HG02884 (cell line): ENCODE data around the gene SYT9.

ENCODE experiments used
- ATAC-seq: cut with Tn5 transposase; IDR thresholded peaks from one replicate; pipeline ENCODE4 v1.9.1; 2021; ENCODE audit warnings: mild to moderate bottlenecking, moderate library complexity; ENCODE audit not compliant: unreplicated experiment

The SYT9 gene

DNA sequence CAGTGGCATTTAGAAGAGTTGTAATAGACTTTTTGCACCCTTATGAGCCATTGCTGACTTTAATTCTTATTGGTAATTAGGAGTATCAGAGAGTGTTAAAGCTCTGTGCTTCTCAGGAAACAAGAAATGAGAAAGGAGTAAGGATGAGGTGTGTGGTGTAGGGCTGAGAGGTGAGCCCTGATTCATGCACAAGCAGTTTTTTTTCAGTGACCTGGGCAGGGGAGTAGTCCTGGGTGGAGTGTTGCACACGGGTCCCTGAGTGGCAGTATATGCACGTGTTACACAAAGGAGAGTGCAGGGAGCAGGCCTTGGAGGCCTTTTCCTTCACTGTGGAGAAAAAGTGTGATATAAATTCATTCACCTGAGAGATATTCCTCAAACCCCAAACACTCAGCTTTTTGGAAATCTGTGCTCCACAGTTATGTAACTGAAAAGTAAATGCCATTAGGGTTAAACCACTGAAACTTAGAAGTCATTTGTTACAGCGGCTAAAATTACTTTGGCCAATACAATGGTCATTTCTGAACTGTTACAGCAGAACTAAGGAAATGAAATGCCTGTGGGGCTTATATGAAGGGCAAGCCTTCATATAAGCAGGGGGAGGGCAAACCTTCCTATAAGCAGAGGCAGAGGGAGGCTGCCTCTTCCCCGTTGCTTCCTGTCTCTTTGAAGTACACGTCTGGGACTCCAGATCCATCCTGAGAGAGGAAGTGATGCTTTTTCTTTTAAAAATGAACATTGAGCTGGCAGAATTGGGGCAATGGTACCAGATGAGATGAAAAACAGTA, 171.0 kb downstream of the SYT9 start:
- ATAC-seq = no peak

DNA sequence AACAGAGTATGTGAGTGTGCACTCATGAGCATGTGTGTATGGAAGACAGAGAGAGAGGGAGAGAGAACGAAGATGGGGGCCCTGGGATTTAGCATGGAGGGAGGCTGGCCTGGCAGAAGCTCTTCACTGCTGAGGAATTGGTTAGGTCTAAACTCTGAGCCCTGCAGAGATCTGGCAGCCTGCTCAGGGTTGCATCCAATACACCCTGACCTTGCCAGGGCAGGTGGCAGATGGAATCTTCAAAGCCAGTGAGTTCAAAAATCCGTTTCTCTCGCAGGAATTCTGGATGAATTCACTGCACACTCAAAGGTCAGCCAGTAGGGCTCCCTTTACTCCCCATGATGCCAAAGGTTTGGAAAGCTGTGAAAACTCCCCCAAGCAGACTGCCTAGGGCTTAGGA, 172.2 kb downstream of the SYT9 start:
- no peak for ATAC-seq

DNA sequence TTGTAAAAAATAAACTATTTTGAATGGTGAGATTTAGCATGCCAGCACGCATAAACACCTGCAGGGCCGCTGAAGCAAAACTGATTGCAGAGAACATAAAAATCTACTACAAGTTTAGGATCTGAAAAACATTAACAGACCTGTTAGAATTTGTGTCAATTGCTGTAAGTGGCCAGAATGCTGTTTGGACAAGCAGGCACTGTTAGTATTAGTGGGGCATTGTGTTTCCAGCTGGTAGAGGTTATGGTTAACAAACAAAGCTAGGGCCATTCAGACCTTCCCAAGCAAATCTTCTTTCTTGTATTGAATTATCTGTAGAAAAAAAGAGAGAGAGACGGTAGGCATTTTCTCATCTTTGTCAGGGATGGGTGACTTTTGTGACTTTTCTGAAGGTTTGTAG, 176.0 kb downstream of the SYT9 start:
- ATAC-seq = no peak

GRCh38 chr11:7428196-7428595, 176.5 kb downstream of the SYT9 start:
- no peak for ATAC-seq

DNA sequence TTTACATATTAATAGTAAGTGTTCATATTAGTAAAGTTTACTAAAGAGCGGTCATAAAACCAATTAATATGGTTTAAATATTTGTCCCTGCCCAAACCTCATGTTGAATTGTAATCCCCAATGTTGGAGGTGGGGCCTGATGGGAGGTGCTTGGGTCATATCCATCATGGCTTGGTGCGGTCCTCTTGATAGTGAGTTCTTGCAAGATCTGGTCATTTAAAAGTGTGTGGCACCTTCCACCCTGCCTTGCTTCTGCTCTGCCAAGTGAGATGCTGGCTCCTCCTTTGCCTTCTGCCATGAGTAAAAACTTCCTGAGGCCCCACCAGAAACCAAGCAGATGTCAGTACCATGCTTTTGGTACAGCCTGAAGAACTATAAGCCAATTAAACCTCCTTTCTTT, 178.8 kb downstream of the SYT9 start:
- no peak for ATAC-seq

- no peak for ATAC-seq
Measured at GRCh38 chr11:7435176-7435575, 183.5 kb downstream of the SYT9 start.

DNA sequence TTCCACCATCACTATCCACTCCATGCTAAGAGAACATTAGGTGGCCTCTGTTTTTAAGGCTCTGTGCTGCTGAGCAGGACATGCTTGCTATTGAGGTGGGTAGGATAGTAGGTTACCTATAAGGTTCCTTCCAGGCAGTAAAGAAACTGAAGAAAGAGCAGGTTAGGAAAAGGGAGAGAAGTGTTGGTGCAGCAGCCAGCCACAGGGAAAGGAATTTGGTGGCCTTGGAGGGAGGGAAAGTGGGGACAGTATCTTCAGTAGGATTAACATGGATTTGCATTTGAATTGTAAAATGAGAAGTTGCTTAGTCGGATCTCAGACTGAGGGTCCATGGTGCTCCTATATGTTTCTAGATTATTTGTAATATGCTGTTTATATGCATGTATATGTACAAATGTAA, 184.4 kb downstream of the SYT9 start:
- no peak for ATAC-seq

DNA sequence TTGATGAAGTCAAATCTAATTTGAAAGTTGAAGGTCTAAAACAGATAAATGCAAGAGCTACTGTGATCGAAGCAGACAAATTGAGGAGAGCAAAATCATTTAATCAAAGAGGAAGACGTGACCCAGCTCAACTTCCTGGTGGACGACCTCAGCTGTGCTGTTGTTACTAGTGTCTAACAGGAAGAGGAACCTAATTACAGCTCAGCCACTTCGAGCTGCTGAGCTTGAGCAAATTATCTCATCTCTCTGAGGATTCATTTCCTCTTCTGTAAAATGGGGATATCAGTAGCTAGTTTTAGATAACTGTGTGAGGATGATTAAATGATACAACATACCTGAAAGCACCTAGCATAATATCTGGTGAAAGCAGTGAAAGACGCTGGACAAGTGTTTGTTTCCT, 185.0 kb downstream of the SYT9 start:
- peak; percentile 91 for ATAC-seq

DNA sequence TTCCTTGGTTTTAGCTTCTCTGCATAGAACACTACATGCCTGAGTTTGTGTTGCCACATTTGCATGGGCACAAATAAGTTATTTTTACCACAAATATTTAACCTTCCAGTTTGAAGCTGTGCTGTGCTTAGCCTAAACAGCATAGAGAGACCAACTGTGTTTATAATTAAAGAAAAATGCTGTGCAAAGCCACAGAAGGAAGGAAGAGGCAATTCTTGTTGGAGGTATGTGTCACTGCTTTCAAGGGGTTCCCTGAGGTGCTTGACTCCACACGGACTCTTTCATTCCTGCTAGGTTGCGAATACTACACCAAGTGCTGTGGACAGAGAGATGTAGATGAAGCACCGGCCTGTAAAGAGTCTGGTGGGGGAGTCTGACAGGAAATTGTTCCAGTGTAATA, 186.0 kb downstream of the SYT9 start:
- ATAC-seq = no peak

DNA sequence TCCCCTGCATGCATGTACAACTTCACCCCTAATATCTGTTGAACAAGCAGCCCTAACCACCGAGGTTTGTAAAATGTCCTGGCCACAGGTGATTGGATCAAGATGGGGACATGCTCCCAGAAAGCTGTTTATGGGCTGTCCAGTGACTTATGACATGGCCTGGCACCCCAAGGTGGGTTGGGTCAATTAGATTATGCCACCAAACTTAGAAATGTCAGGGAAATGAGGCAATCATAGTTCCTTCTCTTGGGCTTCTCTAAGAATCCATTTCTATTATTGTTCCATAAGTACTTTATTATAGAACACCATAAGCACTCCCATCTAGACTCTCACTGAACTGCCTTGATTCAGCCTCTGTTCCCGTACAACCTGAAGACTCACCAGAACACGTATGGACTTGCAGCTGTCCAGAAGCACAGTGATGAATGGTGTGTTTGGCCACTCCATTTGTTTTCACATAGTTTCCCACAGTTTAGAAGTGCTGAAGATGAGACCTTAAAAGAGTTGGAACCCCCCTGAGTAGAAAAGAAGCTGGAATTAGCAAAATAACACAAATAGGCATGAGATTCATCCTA, 188.1 kb downstream of the SYT9 start:
- ATAC-seq = no peak

DNA sequence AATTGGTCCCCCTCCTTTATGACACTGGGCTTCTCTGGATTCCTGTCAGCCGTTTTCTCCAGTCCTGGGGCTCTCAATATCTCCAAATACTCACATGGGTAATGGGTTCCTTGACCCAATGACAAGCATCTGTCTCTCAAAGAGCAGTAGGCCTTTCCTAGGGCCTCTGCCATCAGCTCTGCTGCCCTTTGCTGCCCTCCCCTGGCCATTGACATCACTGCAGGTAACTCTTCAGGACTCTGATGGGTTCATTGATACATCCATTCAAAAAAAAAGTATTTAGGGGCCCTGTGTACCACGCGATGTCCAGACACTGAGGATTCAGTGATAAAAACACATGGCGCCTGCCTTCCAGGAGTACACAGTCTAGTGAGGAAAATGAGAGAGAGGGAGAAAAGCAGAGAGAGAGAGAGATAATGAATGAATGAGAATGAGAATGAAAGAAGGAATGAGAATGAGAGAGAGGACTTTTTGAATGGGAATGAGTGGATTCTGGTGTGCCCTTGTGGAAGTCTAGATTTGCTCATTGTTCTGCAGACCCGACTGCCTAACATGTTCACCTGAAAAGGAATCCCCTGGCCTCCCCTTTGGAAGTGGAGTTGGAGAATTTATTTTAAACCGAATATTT, 191.0 kb downstream of the SYT9 start:
- ATAC-seq = peak; percentile 93

GRCh38 chr11:7444091-7444981, 192.6 kb downstream of the SYT9 start:
- ATAC-seq = no peak

DNA sequence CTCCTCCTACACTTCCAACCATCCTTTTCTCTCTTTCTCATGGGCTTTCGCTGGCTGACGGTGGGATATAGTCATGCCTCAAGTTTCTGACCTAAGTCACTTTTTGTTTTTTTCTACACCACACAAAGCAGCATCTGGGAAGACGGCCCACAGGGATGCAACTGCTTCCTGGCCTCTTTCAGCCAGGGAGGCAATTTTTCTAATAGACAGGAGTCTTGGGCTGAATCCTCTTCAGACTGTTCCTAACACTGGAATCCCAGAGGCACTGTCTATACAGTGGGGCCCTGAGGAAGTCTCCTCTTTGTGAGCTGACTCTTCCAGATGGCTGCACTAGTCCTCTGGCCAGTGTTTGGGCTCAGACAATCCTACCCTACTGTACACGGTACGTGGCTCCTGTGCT, 193.9 kb downstream of the SYT9 start:
- ATAC-seq = no peak

- ATAC-seq = no peak
Measured at GRCh38 chr11:7448201-7448600, 196.5 kb downstream of the SYT9 start.

DNA sequence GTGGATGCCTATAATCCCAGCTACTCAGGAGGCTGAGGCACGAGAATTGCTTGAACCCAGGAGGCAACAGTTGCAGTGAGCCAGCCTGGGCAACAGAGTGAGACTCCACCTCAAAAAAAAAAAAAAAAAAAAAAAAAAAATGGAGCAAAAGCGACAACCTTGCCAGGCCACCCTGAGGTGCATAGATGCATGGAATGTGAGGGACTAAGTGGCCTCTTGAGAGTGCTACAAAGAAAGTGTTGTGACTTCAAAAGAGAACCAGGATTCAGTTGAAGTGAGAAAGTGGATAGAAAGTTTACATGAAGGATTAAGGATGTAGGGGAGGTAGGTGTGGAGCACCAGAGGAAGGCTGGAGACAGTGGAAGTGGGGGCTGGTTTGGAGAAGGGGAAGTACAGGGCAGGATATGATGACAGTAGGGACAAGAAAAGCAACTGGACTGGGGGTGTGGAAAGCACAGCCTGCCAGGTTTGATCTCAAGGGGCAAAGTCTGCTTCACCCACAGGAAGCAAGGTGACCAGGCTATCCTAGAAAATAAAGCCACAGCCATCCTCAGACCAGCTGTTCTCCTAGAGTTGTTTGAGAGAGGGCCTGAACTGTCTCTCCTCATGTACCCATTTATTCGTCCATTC, 197.6 kb downstream of the SYT9 start:
- ATAC-seq = no peak

DNA sequence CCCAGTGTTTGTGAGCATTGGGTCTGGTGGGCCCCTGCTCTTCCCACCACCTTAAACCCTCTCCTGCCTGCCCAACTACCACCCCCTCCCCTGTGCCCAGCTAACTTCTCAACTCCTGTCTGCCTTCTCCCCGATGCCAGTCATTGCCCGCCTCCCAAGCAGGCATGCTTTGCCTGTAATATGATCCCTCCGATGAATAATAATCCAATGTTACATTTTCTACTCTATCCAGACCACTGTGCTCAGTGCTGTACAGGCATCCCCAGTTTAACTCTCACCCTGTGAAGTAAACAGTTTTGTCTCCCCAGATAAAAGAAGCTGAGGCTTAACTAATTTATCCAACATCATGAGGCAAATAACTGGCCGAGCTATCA, 198.1 kb downstream of the SYT9 start:
- ATAC-seq = no peak

GRCh38 chr11:7450836-7451235, 199.1 kb downstream of the SYT9 start:
- ATAC-seq = no peak

DNA sequence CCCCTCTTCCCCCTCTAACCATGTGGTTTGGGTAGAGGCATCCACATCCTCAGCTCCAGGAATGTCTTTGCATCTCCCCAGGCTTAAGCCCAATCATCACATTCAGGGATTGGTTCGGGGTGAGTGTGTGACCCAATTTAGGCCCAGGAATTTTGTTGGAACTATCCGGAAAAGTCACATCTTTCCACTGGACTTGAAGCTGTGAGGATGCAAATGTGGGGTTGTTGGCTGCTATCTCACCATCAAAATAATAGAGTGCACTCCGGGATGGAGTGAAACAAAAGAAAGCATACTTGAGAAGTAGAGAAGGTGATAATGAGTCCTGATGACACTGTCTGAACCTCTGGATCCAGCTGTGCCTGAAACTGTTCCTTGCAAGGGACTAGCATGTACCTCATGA, 199.8 kb downstream of the SYT9 start:
- no peak for ATAC-seq

DNA sequence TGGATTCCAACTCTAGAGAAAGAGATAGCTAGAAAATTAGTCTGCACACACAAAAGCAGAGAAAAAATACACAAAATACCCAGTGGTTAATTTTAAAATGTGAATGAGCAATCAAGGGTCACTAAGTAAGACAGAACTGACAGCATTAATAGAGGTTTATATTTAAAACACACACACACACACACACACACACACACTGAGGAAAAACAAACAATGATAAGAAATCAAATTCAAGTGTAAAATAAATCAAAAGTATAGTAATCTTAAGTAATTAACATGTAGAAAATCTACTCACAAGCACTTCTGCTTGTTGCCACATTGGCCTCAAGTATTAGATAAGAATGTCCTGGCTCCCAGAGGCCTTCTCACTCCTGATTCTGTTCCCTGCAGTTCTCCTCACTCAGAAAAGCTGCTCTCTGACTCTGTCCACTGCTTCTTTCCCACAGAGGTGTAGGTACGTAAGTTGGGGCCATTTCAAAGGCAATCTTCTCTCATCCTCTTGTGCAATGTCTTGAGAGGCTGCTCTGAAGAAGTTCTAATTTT, 200.3 kb downstream of the SYT9 start:
- no peak for ATAC-seq

GRCh38 chr11:7454854-7455253, 203.2 kb downstream of the SYT9 start:
- no peak for ATAC-seq

DNA sequence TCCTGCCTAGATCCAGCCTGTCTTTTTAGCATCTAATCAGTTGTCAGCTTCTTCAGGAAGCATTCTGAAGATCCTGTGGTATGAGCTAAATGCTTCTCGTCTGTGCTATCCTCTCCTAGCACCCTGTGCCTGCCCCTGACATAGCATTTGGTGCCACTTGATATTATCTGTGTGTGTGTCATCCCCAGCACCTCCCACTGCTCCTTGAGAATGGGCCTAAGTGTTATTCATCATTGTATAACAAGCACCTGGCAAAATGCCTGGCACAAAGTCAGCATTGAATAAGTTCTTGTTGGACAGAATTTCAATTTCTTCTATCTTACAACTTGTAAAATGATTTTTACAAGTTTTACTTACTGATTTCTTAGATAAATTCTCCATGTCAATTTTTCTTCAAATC, 205.5 kb downstream of the SYT9 start:
- ATAC-seq = no peak
